Neutrophil (primary cell): ENCODE results near the gene CUL1.

Experiments used
- H3K27ac ChIP-seq: fragments of 200-600 bp; sonication (generic); 2 replicates; pipeline ENCODE4 v1.5.1; 2016; ENCODE audit warnings: mild to moderate bottlenecking, moderate library complexity
- H3K27me3 ChIP-seq: fragments of 200-600 bp; sonication (generic); 2 replicates; pipeline ENCODE4 v1.6.0; 2016; ENCODE audit warnings: mild to moderate bottlenecking
- H3K36me3 ChIP-seq: fragments of 200-600 bp; sonication (generic); 2 replicates; pipeline ENCODE4 v1.5.1; 2017
- H3K4me1 ChIP-seq, 2 experiments: fragments of 200-600 bp in 1 of 2; sonication (generic) in 1 of 2; 1 replicate in 1 of 2; 2 replicates in 1 of 2; pipeline versions ENCODE4 v1.5.1 to v1.6.1; 2013 to 2016; ENCODE audit warnings: low read depth in 1 of 2, low read length in 1 of 2, mild to moderate bottlenecking in 1 of 2, moderate library complexity in 1 of 2; ENCODE audit not compliant: control insufficient read depth in 1 of 2, insufficient read depth in 1 of 2
- H3K4me3 ChIP-seq, 2 experiments: fragments of 200-600 bp in 1 of 2; sonication (generic) in 1 of 2; 1 replicate in 1 of 2; 2 replicates in 1 of 2; pipeline ENCODE4 v1.5.1; 2013 to 2016; ENCODE audit warnings: low read depth in 1 of 2, low read length in 1 of 2, mild to moderate bottlenecking in 1 of 2, moderate library complexity in 1 of 2
- H3K9me3 ChIP-seq: fragments of 200-600 bp; sonication (generic); 2 replicates; pipeline ENCODE4 v1.5.1; 2016
- TF ChIP-seq, protein P1 (sequence below): fragments of 200-600 bp; sonication (generic); IDR thresholded peaks from 2 replicates; pipeline ENCODE4 v1.5.1; 2016; ENCODE audit warnings: antibody characterized with exemption

CUL1 gene

GRCh38 chr7:148662646-148663045 is 36.1 kb upstream of the CUL1 start:
- no peaks in the 10 kb centered on the region for H3K4me1 ChIP-seq
- H3K27me3 ChIP-seq, result no peaks in the 10 kb centered on the region
- no peak overlapping the region for H3K27ac ChIP-seq
- no peaks in the 10 kb centered on the region for H3K9me3 ChIP-seq
- no peaks in the 10 kb centered on the region for H3K36me3 ChIP-seq
- H3K4me3 ChIP-seq, result no peak overlapping the region
- TF ChIP-seq, protein P1, sequence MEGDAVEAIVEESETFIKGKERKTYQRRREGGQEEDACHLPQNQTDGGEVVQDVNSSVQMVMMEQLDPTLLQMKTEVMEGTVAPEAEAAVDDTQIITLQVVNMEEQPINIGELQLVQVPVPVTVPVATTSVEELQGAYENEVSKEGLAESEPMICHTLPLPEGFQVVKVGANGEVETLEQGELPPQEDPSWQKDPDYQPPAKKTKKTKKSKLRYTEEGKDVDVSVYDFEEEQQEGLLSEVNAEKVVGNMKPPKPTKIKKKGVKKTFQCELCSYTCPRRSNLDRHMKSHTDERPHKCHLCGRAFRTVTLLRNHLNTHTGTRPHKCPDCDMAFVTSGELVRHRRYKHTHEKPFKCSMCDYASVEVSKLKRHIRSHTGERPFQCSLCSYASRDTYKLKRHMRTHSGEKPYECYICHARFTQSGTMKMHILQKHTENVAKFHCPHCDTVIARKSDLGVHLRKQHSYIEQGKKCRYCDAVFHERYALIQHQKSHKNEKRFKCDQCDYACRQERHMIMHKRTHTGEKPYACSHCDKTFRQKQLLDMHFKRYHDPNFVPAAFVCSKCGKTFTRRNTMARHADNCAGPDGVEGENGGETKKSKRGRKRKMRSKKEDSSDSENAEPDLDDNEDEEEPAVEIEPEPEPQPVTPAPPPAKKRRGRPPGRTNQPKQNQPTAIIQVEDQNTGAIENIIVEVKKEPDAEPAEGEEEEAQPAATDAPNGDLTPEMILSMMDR, result no peak

GRCh38 chr7:148664324-148664723 is 34.4 kb upstream of the CUL1 start:
- Histone ChIP-seq H3K36me3 (no peaks in the 10 kb centered on the region), H3K4me3 (no peak overlapping the region), H3K27me3 (no peaks in the 10 kb centered on the region), H3K27ac (no peak overlapping the region), H3K4me1 (no peaks in the 10 kb centered on the region), H3K9me3 (no peaks in the 10 kb centered on the region)
- TF ChIP-seq, protein P1, result no peak

GRCh38 chr7:148665221-148665620 is 33.5 kb upstream of the CUL1 start:
- Histone ChIP-seq H3K4me1 (no peaks in the 10 kb centered on the region), H3K9me3 (no peaks in the 10 kb centered on the region), H3K36me3 (no peaks in the 10 kb centered on the region), H3K27ac (no peak overlapping the region), H3K27me3 (no peaks in the 10 kb centered on the region), H3K4me3 (no peak overlapping the region)
- TF ChIP-seq, protein P1, result no peak

GRCh38 chr7:148669927-148670326 is 28.8 kb upstream of the CUL1 start:
- no peaks in the 10 kb centered on the region for H3K4me1 ChIP-seq

DNA sequence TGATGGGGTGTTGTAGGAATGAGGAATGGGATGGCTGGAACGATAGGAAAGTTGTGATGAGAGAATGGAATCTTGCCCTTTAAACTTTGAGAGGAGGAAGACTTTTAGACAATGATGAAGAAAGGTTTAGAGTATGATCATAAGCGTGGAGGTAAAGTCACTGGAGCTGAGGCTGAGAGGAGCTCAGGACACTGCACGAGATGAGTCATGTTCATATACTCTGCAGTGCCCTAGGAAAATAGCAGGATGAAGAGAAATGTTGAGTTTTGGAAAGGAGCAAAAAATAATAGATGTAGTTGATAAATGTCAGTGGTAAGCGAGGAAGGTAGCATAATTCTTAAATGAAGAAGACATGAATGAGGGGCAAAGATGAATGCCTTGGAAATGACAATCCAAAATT is 28.3 kb upstream of the CUL1 start:
- H3K36me3 ChIP-seq, result no peaks in the 10 kb centered on the region
- H3K4me1 ChIP-seq, result no peaks in the 10 kb centered on the region
- H3K9me3 ChIP-seq, result no peaks in the 10 kb centered on the region
- H3K4me3 ChIP-seq, result no peak overlapping the region
- TF ChIP-seq, protein P1, result no peak
- no peaks in the 10 kb centered on the region for H3K27me3 ChIP-seq
- no peak overlapping the region for H3K27ac ChIP-seq

More at GRCh38 chr7:148669927-148670326, 28.8 kb upstream of the CUL1 start:
- Histone ChIP-seq H3K36me3 (no peaks in the 10 kb centered on the region), H3K4me3 (no peak overlapping the region), H3K27me3 (no peaks in the 10 kb centered on the region), H3K27ac (no peak overlapping the region), H3K9me3 (no peaks in the 10 kb centered on the region)
- TF ChIP-seq, protein P1, result no peak

DNA sequence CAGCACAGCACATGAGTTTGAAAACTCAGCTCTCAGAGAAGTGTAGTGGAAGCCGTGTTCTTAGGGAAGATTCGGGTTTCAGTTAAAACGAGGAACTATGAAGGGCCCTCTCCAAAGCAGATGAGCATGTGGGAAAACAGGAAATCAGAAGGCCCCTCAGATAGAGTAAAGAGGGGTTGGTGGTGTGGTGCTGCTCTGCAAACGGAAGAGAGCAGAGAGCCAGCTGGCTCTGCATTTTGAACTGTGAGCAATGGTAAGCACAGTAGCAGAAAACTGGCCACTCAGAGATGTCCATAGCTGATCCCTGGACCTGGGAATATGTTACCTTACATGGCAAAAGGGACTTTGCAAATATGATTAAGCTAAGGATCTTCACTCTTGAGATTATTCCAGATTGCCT is 27.9 kb upstream of the CUL1 start:
- H3K4me3 ChIP-seq, result no peak overlapping the region
- no peaks in the 10 kb centered on the region for H3K9me3 ChIP-seq
- TF ChIP-seq, protein P1, result no peak
- H3K27me3 ChIP-seq, result no peaks in the 10 kb centered on the region
- H3K36me3 ChIP-seq, result no peaks in the 10 kb centered on the region
- H3K27ac ChIP-seq, result no peak overlapping the region
- H3K4me1 ChIP-seq, result no peaks in the 10 kb centered on the region
